Tibial nerve (tissue), 4 donors: ENCODE results near the gene C1R. TPM values are rescaled to one million over a fixed set of nuclear protein-coding genes. Genes with fewer than 3 reads are reported as not detected.
"Not testable (repeated sequence)": the region's sequence is repeated elsewhere in the genome, so short reads cannot be mapped to it uniquely, and the experiment has no call there.

ENCODE experiments used
- DNase-seq, 2 donors: peaks; one replicate each; pipeline ENCODE4 v3.0.0-alpha.2; 2019; ENCODE audit warnings: low spot score in 2 of 2
- H3K27ac ChIP-seq, 4 donors: fragments of 200-600 bp; sonication (generic) in 3 of 4; one replicate each; pipeline ENCODE4 v1.5.1; 2017 to 2019; ENCODE audit warnings: mild to moderate bottlenecking in 1 of 4
- H3K27me3 ChIP-seq, 2 donors: fragments of 200-600 bp; sonication (generic) in 1 of 2; one replicate each; pipeline versions ENCODE4 v1.5.1 to v1.6.0; 2017 to 2019
- H3K36me3 ChIP-seq, 3 donors: fragments of 200-600 bp; sonication (generic); one replicate each; pipeline ENCODE4 v1.5.1; 2018 to 2019
- H3K4me1 ChIP-seq, 4 donors: fragments of 200-600 bp; sonication (generic) in 3 of 4; one replicate each; pipeline ENCODE4 v1.5.1; 2017 to 2019
- H3K4me3 ChIP-seq, 4 donors: fragments of 200-600 bp; sonication (generic) in 3 of 4; one replicate each; pipeline ENCODE4 v1.5.1; 2017 to 2019; ENCODE audit warnings: mild to moderate bottlenecking in 1 of 4, moderate library complexity in 1 of 4
- H3K9me3 ChIP-seq, 4 donors: fragments of 200-600 bp; sonication (generic) in 3 of 4; one replicate each; pipeline ENCODE4 v1.5.1; 2017 to 2019
- EP300 ChIP-seq, 2 donors: sonication (generic); formaldehyde crosslinking; IDR thresholded peaks; one replicate each; pipeline ENCODE4 v1.6.1; 2017; ENCODE audit warnings: antibody characterized with exemption in 2 of 2, mild to moderate bottlenecking in 1 of 2
- POLR2A ChIP-seq, 2 donors: fragments of 450-650 bp; IDR thresholded peaks; one replicate each; pipeline ENCODE4 v1.6.1; 2017; ENCODE audit warnings: antibody characterized with exemption in 2 of 2, mild to moderate bottlenecking in 2 of 2, moderate library complexity in 2 of 2
- WGBS, 2 donors: methylation state at CpG; one replicate each; pipeline ENCODE4 v1.1.5; 2018; 5-methylcytosine and 5-hydroxymethylcytosine counted together
- total RNA-seq, 4 donors: library from RNA; depleted of rRNA; stranded (reverse); fragments of >200 nt; gene quantifications; one replicate each; pipeline ENCODE4 v1.1.0, GENCODE V29; 2016
- TF ChIP-seq, protein P1 (sequence below), 5 experiments: fragments of 200-600 bp in 3 of 5; fragments of 450-650 bp in 2 of 5; sonication (generic) in 3 of 5; IDR thresholded peaks; one replicate each; pipeline ENCODE4 v1.5.1; 2016 to 2019; ENCODE audit warnings: antibody characterized with exemption in 5 of 5, mild to moderate bottlenecking in 3 of 5, moderate library complexity in 2 of 5

The C1R gene
- total RNA-seq, 4 donors from 2014 or later: 528 to 1,237 (median 593) TPM

DNA sequence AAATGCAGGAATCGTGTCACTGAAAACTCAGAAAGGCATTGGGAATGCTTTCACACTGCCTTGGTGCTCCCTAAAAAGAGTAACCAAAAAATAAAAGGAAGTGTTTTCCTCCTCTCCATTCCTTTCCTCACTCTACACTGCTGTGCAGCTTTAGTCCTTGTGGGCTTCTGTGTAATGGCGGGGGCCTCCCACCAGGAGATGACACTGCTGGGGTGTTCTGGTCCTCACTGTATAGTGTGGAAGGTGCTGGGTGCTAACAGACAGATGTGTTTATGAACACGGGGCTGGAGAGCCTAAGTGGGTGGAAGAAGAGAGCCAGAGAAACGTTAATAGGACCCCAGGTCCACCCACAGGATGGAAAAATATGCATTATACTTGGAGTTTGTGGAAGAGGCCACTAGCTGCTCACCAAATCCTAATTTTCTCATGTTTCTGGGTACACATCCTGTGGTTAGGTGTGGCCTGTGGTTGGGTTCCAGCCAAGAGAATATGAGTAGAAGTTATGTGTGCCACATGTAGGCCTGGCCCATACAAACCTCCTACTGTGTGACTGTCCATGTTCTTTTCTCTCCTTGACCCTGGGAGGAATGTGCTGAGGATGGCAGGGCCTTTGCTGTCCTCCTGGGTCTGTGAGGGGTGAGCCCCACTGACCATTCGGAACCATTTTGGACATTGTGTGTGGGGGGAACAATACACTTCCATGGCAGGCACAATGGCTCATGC lies 45.7 kb downstream of the C1R start:
- Histone ChIP-seq H3K36me3 (no peaks in the 10 kb centered on the region), H3K4me3 (no peak overlapping the region), H3K27me3 (no peaks in the 10 kb centered on the region), H3K27ac (no peak overlapping the region), H3K4me1 (no peaks in the 10 kb centered on the region), H3K9me3 (no peaks in the 10 kb centered on the region)
- TF ChIP-seq POLR2A (IDR thresholded peaks at IDR 0.05) (no peak), EP300 (IDR thresholded peaks at IDR 0.05) (no peak)
- TF ChIP-seq, protein P1, sequence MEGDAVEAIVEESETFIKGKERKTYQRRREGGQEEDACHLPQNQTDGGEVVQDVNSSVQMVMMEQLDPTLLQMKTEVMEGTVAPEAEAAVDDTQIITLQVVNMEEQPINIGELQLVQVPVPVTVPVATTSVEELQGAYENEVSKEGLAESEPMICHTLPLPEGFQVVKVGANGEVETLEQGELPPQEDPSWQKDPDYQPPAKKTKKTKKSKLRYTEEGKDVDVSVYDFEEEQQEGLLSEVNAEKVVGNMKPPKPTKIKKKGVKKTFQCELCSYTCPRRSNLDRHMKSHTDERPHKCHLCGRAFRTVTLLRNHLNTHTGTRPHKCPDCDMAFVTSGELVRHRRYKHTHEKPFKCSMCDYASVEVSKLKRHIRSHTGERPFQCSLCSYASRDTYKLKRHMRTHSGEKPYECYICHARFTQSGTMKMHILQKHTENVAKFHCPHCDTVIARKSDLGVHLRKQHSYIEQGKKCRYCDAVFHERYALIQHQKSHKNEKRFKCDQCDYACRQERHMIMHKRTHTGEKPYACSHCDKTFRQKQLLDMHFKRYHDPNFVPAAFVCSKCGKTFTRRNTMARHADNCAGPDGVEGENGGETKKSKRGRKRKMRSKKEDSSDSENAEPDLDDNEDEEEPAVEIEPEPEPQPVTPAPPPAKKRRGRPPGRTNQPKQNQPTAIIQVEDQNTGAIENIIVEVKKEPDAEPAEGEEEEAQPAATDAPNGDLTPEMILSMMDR (IDR thresholded peaks at IDR 0.05): no peak
- no peak for DNase-seq
- 72 to 76% methylated on average over 5 of the region's 5 CpGs for WGBS, 2 donors

DNA sequence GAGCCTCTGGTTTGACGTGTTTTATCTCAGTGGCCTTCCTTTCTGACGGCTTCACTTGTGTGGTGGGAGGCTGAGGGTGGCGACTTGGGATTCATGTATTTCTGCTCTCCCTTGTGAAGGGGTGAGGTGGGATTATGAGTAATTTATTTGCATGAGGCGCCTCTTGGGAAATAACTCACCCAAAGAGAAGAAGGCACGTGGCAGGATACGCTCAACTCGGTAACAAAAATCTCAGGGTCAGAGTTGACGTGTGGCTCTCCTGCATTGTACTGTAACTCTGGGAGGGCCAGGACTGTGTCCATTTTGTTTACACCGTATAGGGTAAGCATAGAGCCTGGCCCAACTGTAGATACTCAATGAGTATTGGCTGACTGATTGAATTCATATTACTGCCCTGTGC lies 46.3 kb downstream of the C1R start:
- no peak overlapping the region for H3K4me3 ChIP-seq
- 89 to 90% methylated on average over 9 of the region's 9 CpGs for WGBS, 2 donors
- no peaks in the 10 kb centered on the region for H3K9me3 ChIP-seq
- TF ChIP-seq EP300 (IDR thresholded peaks at IDR 0.05): no peak
- TF ChIP-seq POLR2A (IDR thresholded peaks at IDR 0.05): no peak
- TF ChIP-seq, protein P1 (IDR thresholded peaks at IDR 0.05): no peak
- no peaks in the 10 kb centered on the region for H3K36me3 ChIP-seq
- no peaks in the 10 kb centered on the region for H3K4me1 ChIP-seq
- no peak overlapping the region for H3K27ac ChIP-seq
- no peak for DNase-seq
- H3K27me3 ChIP-seq: no peaks in the 10 kb centered on the region

DNA sequence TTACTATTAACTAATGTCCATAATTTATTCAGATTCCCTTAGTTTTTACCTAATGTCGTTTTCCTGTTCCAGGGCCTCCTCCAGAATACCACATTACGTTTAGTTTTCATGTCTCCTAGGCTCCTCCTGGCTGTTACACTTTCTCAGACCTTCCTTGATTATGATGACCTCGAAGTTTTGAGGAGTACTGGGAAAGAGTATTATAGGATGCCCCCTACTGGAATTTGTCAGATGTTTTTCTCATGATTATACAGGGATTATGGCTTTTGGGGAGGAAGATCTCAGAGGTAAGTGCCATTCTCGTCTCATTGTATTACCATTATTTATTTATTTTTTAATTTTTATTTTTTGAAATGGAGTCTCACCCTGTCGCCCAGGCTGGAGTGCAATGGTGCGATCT lies 49.4 kb downstream of the C1R start:
- no peaks in the 10 kb centered on the region for H3K27me3 ChIP-seq
- WGBS, 2 donors: 52 to 53% methylated on average over 6 of the region's 6 CpGs
- TF ChIP-seq POLR2A (IDR thresholded peaks at IDR 0.05): no peak
- no peak for TF ChIP-seq EP300 (IDR thresholded peaks at IDR 0.05)
- TF ChIP-seq, protein P1 (IDR thresholded peaks at IDR 0.05): peak in 2 of 5 experiments; percentile 25 to 35

GRCh38 chr12:7039403-7039802 lies 52.8 kb downstream of the C1R start:
- no peaks in the 10 kb centered on the region for H3K36me3 ChIP-seq
- 75 to 76% methylated on average over 10 of the region's 10 CpGs for WGBS, 2 donors
- no peak overlapping the region for H3K27ac ChIP-seq
- no peaks in the 10 kb centered on the region for H3K4me1 ChIP-seq
- no peak overlapping the region for H3K4me3 ChIP-seq
- no peaks in the 10 kb centered on the region for H3K9me3 ChIP-seq
- TF ChIP-seq POLR2A (IDR thresholded peaks at IDR 0.05): no peak
- no peak for TF ChIP-seq EP300 (IDR thresholded peaks at IDR 0.05)
- TF ChIP-seq, protein P1 (IDR thresholded peaks at IDR 0.05): no peak
- no peak for DNase-seq
- H3K27me3 ChIP-seq: no peaks in the 10 kb centered on the region

More for the DNA sequence above, 49.4 kb downstream of the C1R start:
- Histone ChIP-seq H3K9me3 (no peaks in the 10 kb centered on the region), H3K4me3 (no peak overlapping the region), H3K4me1 (no peaks in the 10 kb centered on the region), H3K27ac (no peak overlapping the region), H3K36me3 (no peaks in the 10 kb centered on the region)
- DNase-seq: no peak

GRCh38 chr12:7038591-7038990 lies 53.7 kb downstream of the C1R start:
- TF ChIP-seq, protein P1 (IDR thresholded peaks at IDR 0.05): no peak
- TF ChIP-seq EP300 (IDR thresholded peaks at IDR 0.05): no peak
- no peak for TF ChIP-seq POLR2A (IDR thresholded peaks at IDR 0.05)
- Histone ChIP-seq H3K27me3 (no peaks in the 10 kb centered on the region), H3K4me1 (no peaks in the 10 kb centered on the region), H3K36me3 (no peaks in the 10 kb centered on the region), H3K9me3 (no peaks in the 10 kb centered on the region), H3K4me3 (no peak overlapping the region), H3K27ac (no peak overlapping the region)
- no peak for DNase-seq
- WGBS, 2 donors: 92 to 93% methylated on average over 22 of the region's 22 CpGs

DNA sequence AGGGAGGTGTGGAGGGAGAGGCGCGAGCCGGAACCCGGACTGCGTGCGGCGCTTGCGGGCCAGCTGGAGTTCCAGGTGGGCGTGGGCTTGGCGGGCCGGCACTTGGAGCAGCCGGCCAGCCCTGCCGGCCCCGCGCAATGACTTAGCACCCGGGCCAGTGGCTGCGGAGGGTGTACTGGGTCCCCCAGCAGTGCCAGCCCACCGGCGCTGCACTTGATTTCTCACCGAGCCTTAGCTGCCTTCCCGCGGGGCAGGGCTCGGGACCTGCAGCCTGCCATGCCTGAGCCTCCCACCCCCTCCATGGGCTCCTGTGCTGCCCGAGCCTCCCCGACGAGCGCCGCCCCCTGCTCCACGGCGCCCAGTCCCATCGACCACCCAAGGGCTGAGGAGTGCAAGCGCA lies 54.8 kb downstream of the C1R start:
- H3K4me3 ChIP-seq, DNase-seq, H3K9me3 ChIP-seq, H3K36me3 ChIP-seq, H3K27ac ChIP-seq, H3K4me1 ChIP-seq, H3K27me3 ChIP-seq: not testable (repeated sequence)
- WGBS, 2 donors: 94 to 95% methylated on average over 14 to 32 of the region's 32 CpGs
